Peyer's patch (tissue), 4 donors: ENCODE results near the gene FAM53A.

Experiments used
- CTCF ChIP-seq, 6 experiments: fragments of 450-650 bp in 4 of 6; fragments of 200-600 bp in 2 of 6; sonication (generic) in 1 of 6; IDR thresholded peaks; one replicate each; pipeline ENCODE4 v1.5.1; 2017 to 2019; ENCODE audit warnings: antibody characterized with exemption in 6 of 6, mild to moderate bottlenecking in 3 of 6, moderate library complexity in 1 of 6
- POLR2A ChIP-seq, 2 donors: fragments of 450-650 bp; IDR thresholded peaks; one replicate each; pipeline ENCODE4 v1.5.1; 2017; ENCODE audit warnings: antibody characterized with exemption in 2 of 2, mild to moderate bottlenecking in 2 of 2, moderate library complexity in 2 of 2

GRCh38 chr4:1647432-1647831 is 36.7 kb downstream of the FAM53A start:
- TF ChIP-seq CTCF (IDR thresholded peaks at IDR 0.05) (no peak), POLR2A (IDR thresholded peaks at IDR 0.05) (no peak)
